ENCODE data around the gene SLC6A11. TPM values are rescaled to one million over a fixed set of nuclear protein-coding genes. Genes with fewer than 3 reads are reported as not detected.

The SLC6A11 gene
- total RNA-seq, 1 experiment from 2014 or later = 0.85 TPM

- Mint-ChIP-seq H3K9me3 (peaks cover 3% of the 10 kb centered on the region), H3K4me1 (0 out of 2 replicates have a peak, but pooled peaks cover 7% of the 10 kb centered on the region), H3K36me3 (no peaks in the 10 kb centered on the region), H3K4me3 (no peak overlapping the region), H3K27me3 (ENCODE audit: low read depth) (peaks cover 8% of the 10 kb centered on the region), H3K27ac (no peak overlapping the region)
- ATAC-seq (no peak), DNase-seq (ENCODE audit: low spot score) (no peak)
- ChIA-PET CTCF (no interaction called here), POLR2A (no interaction called here)
- TF ChIP-seq, protein P1, sequence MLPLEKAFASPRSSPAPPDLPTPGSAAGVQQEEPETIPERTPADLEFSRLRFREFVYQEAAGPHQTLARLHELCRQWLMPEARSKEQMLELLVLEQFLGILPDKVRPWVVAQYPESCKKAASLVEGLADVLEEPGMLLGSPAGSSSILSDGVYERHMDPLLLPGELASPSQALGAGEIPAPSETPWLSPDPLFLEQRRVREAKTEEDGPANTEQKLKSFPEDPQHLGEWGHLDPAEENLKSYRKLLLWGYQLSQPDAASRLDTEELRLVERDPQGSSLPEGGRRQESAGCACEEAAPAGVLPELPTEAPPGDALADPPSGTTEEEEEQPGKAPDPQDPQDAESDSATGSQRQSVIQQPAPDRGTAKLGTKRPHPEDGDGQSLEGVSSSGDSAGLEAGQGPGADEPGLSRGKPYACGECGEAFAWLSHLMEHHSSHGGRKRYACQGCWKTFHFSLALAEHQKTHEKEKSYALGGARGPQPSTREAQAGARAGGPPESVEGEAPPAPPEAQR (CRISPR knock-in tag; IDR thresholded peaks at IDR 0.05) = no peak
- TF ChIP-seq, protein P2, sequence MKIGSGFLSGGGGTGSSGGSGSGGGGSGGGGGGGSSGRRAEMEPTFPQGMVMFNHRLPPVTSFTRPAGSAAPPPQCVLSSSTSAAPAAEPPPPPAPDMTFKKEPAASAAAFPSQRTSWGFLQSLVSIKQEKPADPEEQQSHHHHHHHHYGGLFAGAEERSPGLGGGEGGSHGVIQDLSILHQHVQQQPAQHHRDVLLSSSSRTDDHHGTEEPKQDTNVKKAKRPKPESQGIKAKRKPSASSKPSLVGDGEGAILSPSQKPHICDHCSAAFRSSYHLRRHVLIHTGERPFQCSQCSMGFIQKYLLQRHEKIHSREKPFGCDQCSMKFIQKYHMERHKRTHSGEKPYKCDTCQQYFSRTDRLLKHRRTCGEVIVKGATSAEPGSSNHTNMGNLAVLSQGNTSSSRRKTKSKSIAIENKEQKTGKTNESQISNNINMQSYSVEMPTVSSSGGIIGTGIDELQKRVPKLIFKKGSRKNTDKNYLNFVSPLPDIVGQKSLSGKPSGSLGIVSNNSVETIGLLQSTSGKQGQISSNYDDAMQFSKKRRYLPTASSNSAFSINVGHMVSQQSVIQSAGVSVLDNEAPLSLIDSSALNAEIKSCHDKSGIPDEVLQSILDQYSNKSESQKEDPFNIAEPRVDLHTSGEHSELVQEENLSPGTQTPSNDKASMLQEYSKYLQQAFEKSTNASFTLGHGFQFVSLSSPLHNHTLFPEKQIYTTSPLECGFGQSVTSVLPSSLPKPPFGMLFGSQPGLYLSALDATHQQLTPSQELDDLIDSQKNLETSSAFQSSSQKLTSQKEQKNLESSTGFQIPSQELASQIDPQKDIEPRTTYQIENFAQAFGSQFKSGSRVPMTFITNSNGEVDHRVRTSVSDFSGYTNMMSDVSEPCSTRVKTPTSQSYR (CRISPR knock-in tag; IDR thresholded peaks at IDR 0.05) = no peak
- TF ChIP-seq, protein P3, sequence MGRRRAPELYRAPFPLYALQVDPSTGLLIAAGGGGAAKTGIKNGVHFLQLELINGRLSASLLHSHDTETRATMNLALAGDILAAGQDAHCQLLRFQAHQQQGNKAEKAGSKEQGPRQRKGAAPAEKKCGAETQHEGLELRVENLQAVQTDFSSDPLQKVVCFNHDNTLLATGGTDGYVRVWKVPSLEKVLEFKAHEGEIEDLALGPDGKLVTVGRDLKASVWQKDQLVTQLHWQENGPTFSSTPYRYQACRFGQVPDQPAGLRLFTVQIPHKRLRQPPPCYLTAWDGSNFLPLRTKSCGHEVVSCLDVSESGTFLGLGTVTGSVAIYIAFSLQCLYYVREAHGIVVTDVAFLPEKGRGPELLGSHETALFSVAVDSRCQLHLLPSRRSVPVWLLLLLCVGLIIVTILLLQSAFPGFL (CRISPR knock-in tag; IDR thresholded peaks at IDR 0.05; ENCODE audit: borderline replicate concordance) = no peak
- TF ChIP-seq OVOL2 (CRISPR knock-in tag; IDR thresholded peaks at IDR 0.05; ENCODE audit: borderline replicate concordance) = no peak
- no peak for TF ChIP-seq CREB1 (CRISPR knock-in tag; IDR thresholded peaks at IDR 0.05)
- no peak for TF ChIP-seq ATF2 (CRISPR knock-in tag; IDR thresholded peaks at IDR 0.05; ENCODE audit: borderline replicate concordance, low read depth)
- TF ChIP-seq, protein P4, sequence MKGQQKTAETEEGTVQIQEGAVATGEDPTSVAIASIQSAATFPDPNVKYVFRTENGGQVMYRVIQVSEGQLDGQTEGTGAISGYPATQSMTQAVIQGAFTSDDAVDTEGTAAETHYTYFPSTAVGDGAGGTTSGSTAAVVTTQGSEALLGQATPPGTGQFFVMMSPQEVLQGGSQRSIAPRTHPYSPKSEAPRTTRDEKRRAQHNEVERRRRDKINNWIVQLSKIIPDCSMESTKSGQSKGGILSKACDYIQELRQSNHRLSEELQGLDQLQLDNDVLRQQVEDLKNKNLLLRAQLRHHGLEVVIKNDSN (CRISPR knock-in tag; IDR thresholded peaks at IDR 0.05) = no peak
- TF ChIP-seq CREM (CRISPR knock-in tag; IDR thresholded peaks at IDR 0.05) = no peak
- no peak for TF ChIP-seq TCF7 (CRISPR knock-in tag; IDR thresholded peaks at IDR 0.05; ENCODE audit: low read depth)
- TF ChIP-seq HMGXB4 (CRISPR knock-in tag; IDR thresholded peaks at IDR 0.05) = no peak
- TF ChIP-seq CDX4 (CRISPR knock-in tag; IDR thresholded peaks at IDR 0.05; ENCODE audit: borderline replicate concordance) = no peak
These were observed 23.1 kb downstream of the SLC6A11 start for GRCh38 chr3:10839167-10839566.

GRCh38 chr3:10841100-10841499, 25.1 kb downstream of the SLC6A11 start:
- CTCF ChIA-PET = interaction anchor here (0.8 to 1.1 kb wide), 3 partner anchors 11 to 68 kb away, joined by 3 read pairs; no protein-coding TSS in a partner anchor
- DNase-seq (ENCODE audit: low spot score) (no peak), ATAC-seq (no peak)
- no peak overlapping the region for H3K4me3 Mint-ChIP-seq
- H3K27me3 Mint-ChIP-seq (ENCODE audit: low read depth) = peaks cover 19% of the 10 kb centered on the region
- no peak overlapping the region for H3K27ac Mint-ChIP-seq
- H3K4me1 Mint-ChIP-seq = 0 out of 2 replicates have a peak, but pooled peaks cover 7% of the 10 kb centered on the region
- H3K9me3 Mint-ChIP-seq = peaks cover 3% of the 10 kb centered on the region
- POLR2A ChIA-PET = no interaction called here
- no peaks in the 10 kb centered on the region for H3K36me3 Mint-ChIP-seq
- TF ChIP-seq, protein P5, sequence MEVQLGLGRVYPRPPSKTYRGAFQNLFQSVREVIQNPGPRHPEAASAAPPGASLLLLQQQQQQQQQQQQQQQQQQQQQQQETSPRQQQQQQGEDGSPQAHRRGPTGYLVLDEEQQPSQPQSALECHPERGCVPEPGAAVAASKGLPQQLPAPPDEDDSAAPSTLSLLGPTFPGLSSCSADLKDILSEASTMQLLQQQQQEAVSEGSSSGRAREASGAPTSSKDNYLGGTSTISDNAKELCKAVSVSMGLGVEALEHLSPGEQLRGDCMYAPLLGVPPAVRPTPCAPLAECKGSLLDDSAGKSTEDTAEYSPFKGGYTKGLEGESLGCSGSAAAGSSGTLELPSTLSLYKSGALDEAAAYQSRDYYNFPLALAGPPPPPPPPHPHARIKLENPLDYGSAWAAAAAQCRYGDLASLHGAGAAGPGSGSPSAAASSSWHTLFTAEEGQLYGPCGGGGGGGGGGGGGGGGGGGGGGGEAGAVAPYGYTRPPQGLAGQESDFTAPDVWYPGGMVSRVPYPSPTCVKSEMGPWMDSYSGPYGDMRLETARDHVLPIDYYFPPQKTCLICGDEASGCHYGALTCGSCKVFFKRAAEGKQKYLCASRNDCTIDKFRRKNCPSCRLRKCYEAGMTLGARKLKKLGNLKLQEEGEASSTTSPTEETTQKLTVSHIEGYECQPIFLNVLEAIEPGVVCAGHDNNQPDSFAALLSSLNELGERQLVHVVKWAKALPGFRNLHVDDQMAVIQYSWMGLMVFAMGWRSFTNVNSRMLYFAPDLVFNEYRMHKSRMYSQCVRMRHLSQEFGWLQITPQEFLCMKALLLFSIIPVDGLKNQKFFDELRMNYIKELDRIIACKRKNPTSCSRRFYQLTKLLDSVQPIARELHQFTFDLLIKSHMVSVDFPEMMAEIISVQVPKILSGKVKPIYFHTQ (CRISPR knock-in tag; IDR thresholded peaks at IDR 0.05) = no peak
- TF ChIP-seq MAX (CRISPR knock-in tag; IDR thresholded peaks at IDR 0.05) (no peak), USF2 (CRISPR knock-in tag; IDR thresholded peaks at IDR 0.05) (no peak), ZNF138 (CRISPR knock-in tag; conservative IDR thresholded peaks at IDR 0.05) (no peak), GTF2I (CRISPR knock-in tag; conservative IDR thresholded peaks at IDR 0.05) (no peak), ZBTB21 (CRISPR knock-in tag; IDR thresholded peaks at IDR 0.05; ENCODE audit: borderline replicate concordance) (no peak)
- TF ChIP-seq, protein P6, sequence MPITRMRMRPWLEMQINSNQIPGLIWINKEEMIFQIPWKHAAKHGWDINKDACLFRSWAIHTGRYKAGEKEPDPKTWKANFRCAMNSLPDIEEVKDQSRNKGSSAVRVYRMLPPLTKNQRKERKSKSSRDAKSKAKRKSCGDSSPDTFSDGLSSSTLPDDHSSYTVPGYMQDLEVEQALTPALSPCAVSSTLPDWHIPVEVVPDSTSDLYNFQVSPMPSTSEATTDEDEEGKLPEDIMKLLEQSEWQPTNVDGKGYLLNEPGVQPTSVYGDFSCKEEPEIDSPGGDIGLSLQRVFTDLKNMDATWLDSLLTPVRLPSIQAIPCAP (CRISPR knock-in tag; IDR thresholded peaks at IDR 0.05) = no peak

Measured in WTC11 (cell line).